ENCODE measurements around the gene OSBPL2. TPM values are rescaled to one million over a fixed set of nuclear protein-coding genes. Genes with fewer than 3 reads are reported as not detected.

The OSBPL2 gene
- total and polyA plus RNA-seq, 2 donors (not counting 1 experiment from before 2014, with no cell fraction given) = 13.3 to 27.9 TPM

DNA sequence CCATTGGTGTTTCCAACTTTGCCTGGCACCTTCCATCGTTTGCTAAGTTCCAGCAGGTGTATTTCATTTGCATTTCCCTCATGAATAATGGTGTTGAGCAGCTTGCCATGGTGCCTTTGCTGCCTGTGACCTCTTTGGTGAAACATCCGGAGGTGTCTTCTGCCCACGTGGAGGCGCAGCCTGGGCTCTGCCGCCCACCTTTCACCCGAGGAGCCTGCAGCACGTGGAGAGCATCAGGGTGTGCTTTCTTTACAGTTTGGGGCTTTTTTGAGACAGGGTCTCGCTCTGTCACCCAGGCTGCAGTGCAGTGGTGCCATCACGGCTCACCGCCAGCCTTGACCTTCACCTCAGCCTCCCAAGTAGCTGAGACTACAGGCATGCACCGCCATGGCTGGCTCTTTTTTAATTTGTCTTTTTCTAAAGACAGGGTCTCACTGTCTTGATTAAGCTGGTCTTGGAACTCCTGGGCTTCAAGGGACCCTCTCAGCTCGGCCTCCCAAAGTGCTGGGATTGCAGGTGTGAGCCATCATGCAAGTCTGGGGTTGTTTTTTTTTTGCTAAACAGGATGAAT, 61.4 kb downstream of the OSBPL2 start:
- H2AFZ ChIP-seq (ENCODE audit: low read length) = no peak overlapping the region
- H3K9me3 ChIP-seq (ENCODE audit: control insufficient read depth, insufficient read depth, low read depth, low read length) = no peaks in the 10 kb centered on the region
- H3K79me2 ChIP-seq (ENCODE audit: control insufficient read depth, insufficient read depth, low read length) = peaks cover 17% of the 10 kb centered on the region
- no peaks in the 10 kb centered on the region for H3K27me3 ChIP-seq (ENCODE audit: control insufficient read depth, insufficient read depth, low read length)
- no peak for TF ChIP-seq EZH2 (IDR thresholded peaks at IDR 0.05; ENCODE audit: low read length, missing control alignments)
- TF ChIP-seq, protein P1, sequence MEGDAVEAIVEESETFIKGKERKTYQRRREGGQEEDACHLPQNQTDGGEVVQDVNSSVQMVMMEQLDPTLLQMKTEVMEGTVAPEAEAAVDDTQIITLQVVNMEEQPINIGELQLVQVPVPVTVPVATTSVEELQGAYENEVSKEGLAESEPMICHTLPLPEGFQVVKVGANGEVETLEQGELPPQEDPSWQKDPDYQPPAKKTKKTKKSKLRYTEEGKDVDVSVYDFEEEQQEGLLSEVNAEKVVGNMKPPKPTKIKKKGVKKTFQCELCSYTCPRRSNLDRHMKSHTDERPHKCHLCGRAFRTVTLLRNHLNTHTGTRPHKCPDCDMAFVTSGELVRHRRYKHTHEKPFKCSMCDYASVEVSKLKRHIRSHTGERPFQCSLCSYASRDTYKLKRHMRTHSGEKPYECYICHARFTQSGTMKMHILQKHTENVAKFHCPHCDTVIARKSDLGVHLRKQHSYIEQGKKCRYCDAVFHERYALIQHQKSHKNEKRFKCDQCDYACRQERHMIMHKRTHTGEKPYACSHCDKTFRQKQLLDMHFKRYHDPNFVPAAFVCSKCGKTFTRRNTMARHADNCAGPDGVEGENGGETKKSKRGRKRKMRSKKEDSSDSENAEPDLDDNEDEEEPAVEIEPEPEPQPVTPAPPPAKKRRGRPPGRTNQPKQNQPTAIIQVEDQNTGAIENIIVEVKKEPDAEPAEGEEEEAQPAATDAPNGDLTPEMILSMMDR (conservative IDR thresholded peaks at IDR 0.05 in 1 of 2, IDR thresholded peaks at IDR 0.05 in 1 of 2; ENCODE audit: low read depth in 1 of 2, low read length in 2 of 2) = no peak
- no peak for DNase-seq (ENCODE audit: low read depth in 2 of 2)
- no peak overlapping the region for H3K4me3 ChIP-seq (replicated peaks in 1 of 4; ENCODE audit: control extremely low read depth in 1 of 4, insufficient read depth in 1 of 4, low read depth in 3 of 4, low read length in 4 of 4)
- no peak overlapping the region for H3K27ac ChIP-seq (ENCODE audit: insufficient read depth, low read length)
- peaks cover 2% of the 10 kb centered on the region for H3K36me3 ChIP-seq (ENCODE audit: control insufficient read depth, insufficient read depth, low read length)
- no peak overlapping the region for H3K9ac ChIP-seq (ENCODE audit: insufficient read depth, low read length)
- H4K20me1 ChIP-seq (ENCODE audit: control insufficient read depth, extremely low read depth, insufficient read depth, low read length) = no peaks in the 10 kb centered on the region
- peaks cover 4% of the 10 kb centered on the region for H3K4me1 ChIP-seq (ENCODE audit: control insufficient read depth, extremely low read depth, insufficient read depth, low read length)
- no peak overlapping the region for H3K4me2 ChIP-seq (ENCODE audit: extremely low read depth, insufficient read depth, low read length)

DNA sequence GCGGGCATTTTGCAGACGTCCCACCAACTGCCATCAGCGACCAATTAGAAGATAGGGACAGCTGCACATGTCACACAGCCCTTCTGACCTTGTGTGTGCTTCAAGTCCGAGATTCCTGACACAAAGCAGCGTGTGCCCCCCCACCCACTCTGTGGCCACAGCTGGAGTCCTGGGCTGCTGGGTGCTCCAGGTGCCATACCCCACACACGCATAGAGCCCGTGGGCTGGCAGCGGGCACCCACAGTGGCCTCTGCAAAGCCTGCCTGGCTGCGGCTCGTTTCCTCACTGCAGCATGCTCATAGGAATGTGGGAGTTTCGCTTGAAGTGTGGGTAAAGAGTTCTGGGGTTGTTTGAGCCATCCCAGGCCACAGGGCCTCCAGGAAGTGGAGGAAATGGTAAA, 62.0 kb downstream of the OSBPL2 start:
- H3K36me3 ChIP-seq (ENCODE audit: control insufficient read depth, insufficient read depth, low read length) = peaks cover 2% of the 10 kb centered on the region
- peaks cover 23% of the 10 kb centered on the region for H3K79me2 ChIP-seq (ENCODE audit: control insufficient read depth, insufficient read depth, low read length)
- H3K4me3 ChIP-seq (replicated peaks in 1 of 4; ENCODE audit: control extremely low read depth in 1 of 4, insufficient read depth in 1 of 4, low read depth in 3 of 4, low read length in 4 of 4) = no peak overlapping the region
- peaks cover 4% of the 10 kb centered on the region for H3K4me1 ChIP-seq (ENCODE audit: control insufficient read depth, extremely low read depth, insufficient read depth, low read length)
- no peak overlapping the region for H3K27ac ChIP-seq (ENCODE audit: insufficient read depth, low read length)
- no peak overlapping the region for H2AFZ ChIP-seq (ENCODE audit: low read length)
- no peaks in the 10 kb centered on the region for H3K9me3 ChIP-seq (ENCODE audit: control insufficient read depth, insufficient read depth, low read depth, low read length)
- no peaks in the 10 kb centered on the region for H3K27me3 ChIP-seq (ENCODE audit: control insufficient read depth, insufficient read depth, low read length)
- H4K20me1 ChIP-seq (ENCODE audit: control insufficient read depth, extremely low read depth, insufficient read depth, low read length) = no peaks in the 10 kb centered on the region
- no peak overlapping the region for H3K9ac ChIP-seq (ENCODE audit: insufficient read depth, low read length)
- H3K4me2 ChIP-seq (ENCODE audit: extremely low read depth, insufficient read depth, low read length) = no peak overlapping the region
- no peak for DNase-seq (ENCODE audit: low read depth in 2 of 2)
- TF ChIP-seq EZH2 (IDR thresholded peaks at IDR 0.05; ENCODE audit: low read length, missing control alignments) = no peak
- TF ChIP-seq, protein P1 (conservative IDR thresholded peaks at IDR 0.05 in 1 of 2, IDR thresholded peaks at IDR 0.05 in 1 of 2; ENCODE audit: low read depth in 1 of 2, low read length in 2 of 2) = no peak

DNA sequence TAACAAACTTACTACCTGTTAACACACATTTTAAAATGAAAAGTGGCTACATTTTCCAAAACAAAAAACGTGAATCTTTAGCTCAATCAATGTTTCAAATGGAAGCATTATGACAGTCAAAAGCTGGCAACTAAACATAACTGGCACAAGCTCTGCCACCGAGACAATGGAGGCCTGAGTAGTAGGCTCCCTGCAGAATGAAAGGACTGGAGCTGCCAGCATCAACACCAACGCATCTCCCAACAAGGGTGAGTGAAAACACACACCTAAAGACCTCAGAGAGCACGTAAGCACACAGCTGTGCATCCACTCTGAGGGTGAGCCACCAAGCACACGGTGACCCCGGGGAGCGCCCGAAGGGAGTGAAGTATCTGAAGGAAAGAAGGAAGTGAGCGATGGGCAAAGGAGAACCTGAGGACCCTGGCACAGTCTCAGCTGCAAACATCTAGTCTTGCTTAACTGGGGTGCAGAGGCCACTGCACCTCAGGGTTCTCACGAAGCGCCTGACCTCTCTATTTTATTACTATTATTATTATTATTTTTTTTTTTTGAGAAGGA, 62.9 kb downstream of the OSBPL2 start:
- TF ChIP-seq EZH2 (IDR thresholded peaks at IDR 0.05; ENCODE audit: low read length, missing control alignments) = no peak
- TF ChIP-seq, protein P1 (conservative IDR thresholded peaks at IDR 0.05 in 1 of 2, IDR thresholded peaks at IDR 0.05 in 1 of 2; ENCODE audit: low read depth in 1 of 2, low read length in 2 of 2) = no peak
- H3K9ac ChIP-seq (ENCODE audit: insufficient read depth, low read length) = no peak overlapping the region
- peaks cover 3% of the 10 kb centered on the region for H4K20me1 ChIP-seq (ENCODE audit: control insufficient read depth, extremely low read depth, insufficient read depth, low read length)
- no peaks in the 10 kb centered on the region for H3K9me3 ChIP-seq (ENCODE audit: control insufficient read depth, insufficient read depth, low read depth, low read length)
- no peak overlapping the region for H3K27ac ChIP-seq (ENCODE audit: insufficient read depth, low read length)
- H3K4me3 ChIP-seq (replicated peaks in 1 of 4; ENCODE audit: control extremely low read depth in 1 of 4, insufficient read depth in 1 of 4, low read depth in 3 of 4, low read length in 4 of 4) = no peak overlapping the region
- peaks cover 4% of the 10 kb centered on the region for H3K4me1 ChIP-seq (ENCODE audit: control insufficient read depth, extremely low read depth, insufficient read depth, low read length)
- no peak overlapping the region for H3K4me2 ChIP-seq (ENCODE audit: extremely low read depth, insufficient read depth, low read length)
- DNase-seq (ENCODE audit: low read depth in 2 of 2) = no peak
- H3K79me2 ChIP-seq (ENCODE audit: control insufficient read depth, insufficient read depth, low read length) = peaks cover 31% of the 10 kb centered on the region
- no peak overlapping the region for H2AFZ ChIP-seq (ENCODE audit: low read length)
- H3K36me3 ChIP-seq (ENCODE audit: control insufficient read depth, insufficient read depth, low read length) = peaks cover 8% of the 10 kb centered on the region
- no peaks in the 10 kb centered on the region for H3K27me3 ChIP-seq (ENCODE audit: control insufficient read depth, insufficient read depth, low read length)
